Activated T-helper 2 cell treated with anti-CD3 and anti-CD28 coated beads, Interferon-gamma antibody, Interleukin-2, Interleukin-4, amounts not matched to agents 10 μg/mL and 5 μg/mL and 100 μg/mL, durations not matched to agents 14 hours and 24 hours and 36 hours (primary cell): ENCODE results near the gene PROM1. TPM values are rescaled to one million over a fixed set of nuclear protein-coding genes. Genes with fewer than 3 reads are reported as not detected.

Experiments
- DNase-seq: peaks from one replicate; pipeline ENCODE4 v3.0.0; 2021; ENCODE audit warnings: low spot score
- H3K27ac Mint-ChIP-seq: one replicate; pipeline ENCODE4 v1.8.0; 2021; ENCODE audit warnings: mixed read lengths
- H3K27me3 Mint-ChIP-seq: one replicate; pipeline ENCODE4 v1.8.0; 2021; ENCODE audit warnings: low read depth, mixed read lengths
- H3K36me3 Mint-ChIP-seq: one replicate; pipeline ENCODE4 v1.8.0; 2021; ENCODE audit warnings: low read depth, mixed read lengths
- H3K4me1 Mint-ChIP-seq: one replicate; pipeline ENCODE4 v1.8.0; 2021; ENCODE audit warnings: low read depth, mixed read lengths
- H3K4me3 Mint-ChIP-seq: one replicate; pipeline ENCODE4 v1.8.0; 2021; ENCODE audit warnings: low read depth, mild to moderate bottlenecking, moderate library complexity, mixed read lengths
- H3K9me3 Mint-ChIP-seq: one replicate; pipeline ENCODE4 v1.8.0; 2021; ENCODE audit warnings: mixed read lengths
- intact Hi-C: fragments of 100-400 bp; cut with micrococcal nuclease; formaldehyde crosslinking; loops from one replicate; pipeline ENCODE4 v1.15.1; 2023
- total RNA-seq: library from RNA; stranded (reverse); gene quantifications from 2 replicates; pipeline ENCODE4 v1.2.3, GENCODE V29; 2022

PROM1 gene
- total RNA-seq, 1 donor from 2014 or later = 0.46 TPM

DNA sequence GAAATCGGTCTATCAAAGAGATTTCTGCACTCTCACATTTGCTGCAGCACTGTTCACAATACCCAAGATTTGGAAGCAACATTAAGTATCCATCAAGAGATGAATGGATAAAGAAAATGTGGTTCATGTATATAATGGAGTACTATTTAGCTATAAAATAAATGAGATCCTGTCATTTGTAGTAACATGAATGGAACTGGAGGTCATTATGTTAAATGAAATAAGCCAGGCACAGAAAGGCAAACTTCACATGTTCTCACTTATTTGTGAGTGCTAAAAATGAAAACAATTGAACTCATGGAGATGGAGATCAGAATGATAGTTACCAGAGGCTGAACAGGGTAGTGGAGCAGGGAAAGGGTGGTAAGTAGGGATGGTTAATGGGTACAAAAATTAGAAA is 17.0 kb upstream of the PROM1 start:
- intact Hi-C loops = no loop called here
- no peak for DNase-seq
- H3K9me3 Mint-ChIP-seq = no peaks in the 10 kb centered on the region
- H3K4me3 Mint-ChIP-seq = no peak overlapping the region
- H3K36me3 Mint-ChIP-seq = no peaks in the 10 kb centered on the region
- H3K27me3 Mint-ChIP-seq = peaks cover 36% of the 10 kb centered on the region
- H3K4me1 Mint-ChIP-seq = no peaks in the 10 kb centered on the region
- no peak overlapping the region for H3K27ac Mint-ChIP-seq

DNA sequence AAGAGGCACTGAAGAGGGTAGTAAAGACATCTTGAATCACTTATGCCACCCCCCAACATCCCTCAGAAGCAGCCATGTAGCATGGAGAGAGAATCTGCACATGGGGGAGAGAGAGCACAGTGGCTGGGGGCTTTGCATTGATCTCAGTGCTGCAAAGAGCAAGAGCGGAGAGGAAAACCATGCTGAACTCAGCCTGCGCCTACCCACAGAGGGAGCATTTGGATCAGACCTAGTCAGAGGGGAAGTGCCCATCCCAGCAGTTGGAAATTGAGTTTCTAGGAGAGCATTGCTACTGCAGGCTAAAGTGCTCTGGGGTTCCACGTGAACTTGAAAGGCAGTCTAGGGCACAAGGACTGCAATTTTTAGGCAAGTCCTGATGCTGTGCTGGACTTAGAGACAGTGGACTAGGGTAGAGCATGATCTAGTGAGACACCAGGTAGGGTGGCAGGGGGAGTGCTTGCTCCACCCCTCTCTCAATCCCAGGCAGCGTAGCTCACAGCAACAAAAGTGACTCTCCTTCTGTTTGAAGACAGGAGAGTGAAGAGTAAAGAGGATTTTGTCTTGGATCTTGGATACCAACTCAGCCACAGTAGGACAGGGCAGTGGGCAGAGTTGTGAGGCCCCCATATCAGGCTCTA is 9.0 kb upstream of the PROM1 start:
- Mint-ChIP-seq H3K36me3 (no peaks in the 10 kb centered on the region), H3K4me3 (no peak overlapping the region), H3K27ac (no peak overlapping the region), H3K9me3 (no peaks in the 10 kb centered on the region), H3K27me3 (peaks cover 73% of the 10 kb centered on the region), H3K4me1 (no peaks in the 10 kb centered on the region)
- DNase-seq = no peak
- intact Hi-C loops = no loop called here

DNA sequence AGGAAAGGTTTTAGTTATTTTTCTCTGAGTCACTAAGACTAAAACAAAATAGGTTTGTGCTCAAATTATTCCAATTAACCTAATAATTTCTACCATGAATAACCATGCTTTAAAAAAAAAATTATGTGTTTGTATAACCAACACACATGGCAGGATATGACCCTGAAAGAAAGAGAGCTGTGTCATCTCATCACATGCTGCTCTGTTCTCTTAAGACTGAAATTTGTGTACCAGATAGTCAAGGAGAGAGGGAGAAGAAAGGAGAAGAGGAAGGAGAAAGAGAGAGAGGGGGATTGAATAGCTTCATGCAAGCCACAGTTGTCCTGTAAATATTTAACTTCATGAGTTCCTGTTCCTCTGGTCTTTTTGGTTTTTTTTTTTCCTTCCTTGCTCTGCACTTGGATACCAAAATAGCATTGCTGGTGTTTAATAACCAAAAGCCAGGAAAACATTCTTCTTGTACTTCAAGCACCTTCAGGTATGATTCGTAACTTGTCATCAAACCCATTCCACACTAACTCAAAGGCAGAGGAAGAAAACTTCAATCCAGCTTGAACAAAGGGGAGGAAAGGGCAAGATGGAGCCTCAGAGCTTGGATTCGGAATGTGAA is 6.4 kb upstream of the PROM1 start:
- H3K9me3 Mint-ChIP-seq = peaks cover under 1% of the 10 kb centered on the region

DNA sequence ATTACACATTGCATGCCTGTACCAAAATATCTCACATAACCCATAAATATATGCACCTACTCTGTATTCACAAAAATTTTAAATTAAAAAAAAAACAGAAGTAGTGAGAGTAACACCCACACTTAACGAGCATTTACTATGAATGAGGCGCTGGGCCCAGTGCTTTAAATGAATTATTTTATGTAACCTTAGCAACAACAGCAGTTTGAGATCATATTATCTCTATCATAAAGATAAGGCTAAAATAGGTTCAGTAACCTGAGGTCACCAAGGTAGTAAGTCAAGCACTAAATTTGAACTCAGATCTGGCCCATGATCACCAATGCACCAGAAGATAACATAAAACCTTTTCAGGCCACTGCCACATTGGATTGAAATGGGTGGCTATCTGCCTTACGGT is 5.3 kb upstream of the PROM1 start:
- DNase-seq = no peak
- peaks cover 9% of the 10 kb centered on the region for H3K9me3 Mint-ChIP-seq
- H3K27me3 Mint-ChIP-seq = peaks cover 79% of the 10 kb centered on the region
- peaks cover under 1% of the 10 kb centered on the region for H3K4me1 Mint-ChIP-seq
- intact Hi-C loops = no loop called here
- no peak overlapping the region for H3K4me3 Mint-ChIP-seq
- H3K27ac Mint-ChIP-seq = no peak overlapping the region
- peaks cover 9% of the 10 kb centered on the region for H3K36me3 Mint-ChIP-seq

More for the DNA sequence above, 6.4 kb upstream of the PROM1 start:
- Mint-ChIP-seq H3K36me3 (no peaks in the 10 kb centered on the region), H3K4me1 (no peaks in the 10 kb centered on the region), H3K4me3 (no peak overlapping the region), H3K27ac (no peak overlapping the region), H3K27me3 (peaks cover 73% of the 10 kb centered on the region)
- intact Hi-C loops = no loop called here
- no peak for DNase-seq

DNA sequence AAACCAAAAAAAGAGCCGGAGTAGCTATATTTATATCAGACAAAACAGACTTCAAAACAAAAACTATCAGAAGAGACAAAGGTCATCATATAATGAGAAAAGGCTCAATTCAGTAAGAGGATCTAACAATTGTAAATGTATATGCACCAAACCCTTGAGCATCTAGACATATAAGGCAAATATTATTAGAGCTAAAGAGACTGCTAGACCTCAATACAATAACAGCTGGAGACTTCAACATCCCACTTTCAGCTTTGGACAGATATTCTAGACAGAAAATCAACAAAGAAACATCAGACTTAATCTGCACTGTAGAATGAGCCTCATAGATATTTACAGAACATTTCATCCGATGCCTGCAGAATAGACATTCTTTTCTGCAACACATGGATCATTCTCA is 4.8 kb upstream of the PROM1 start:
- H3K36me3 Mint-ChIP-seq = peaks cover 12% of the 10 kb centered on the region
- H3K9me3 Mint-ChIP-seq = peaks cover 9% of the 10 kb centered on the region
- peaks cover 79% of the 10 kb centered on the region for H3K27me3 Mint-ChIP-seq
- no peak for DNase-seq
- H3K27ac Mint-ChIP-seq = no peak overlapping the region
- intact Hi-C loops = no loop called here
- peaks cover 4% of the 10 kb centered on the region for H3K4me1 Mint-ChIP-seq
- H3K4me3 Mint-ChIP-seq = no peak overlapping the region

DNA sequence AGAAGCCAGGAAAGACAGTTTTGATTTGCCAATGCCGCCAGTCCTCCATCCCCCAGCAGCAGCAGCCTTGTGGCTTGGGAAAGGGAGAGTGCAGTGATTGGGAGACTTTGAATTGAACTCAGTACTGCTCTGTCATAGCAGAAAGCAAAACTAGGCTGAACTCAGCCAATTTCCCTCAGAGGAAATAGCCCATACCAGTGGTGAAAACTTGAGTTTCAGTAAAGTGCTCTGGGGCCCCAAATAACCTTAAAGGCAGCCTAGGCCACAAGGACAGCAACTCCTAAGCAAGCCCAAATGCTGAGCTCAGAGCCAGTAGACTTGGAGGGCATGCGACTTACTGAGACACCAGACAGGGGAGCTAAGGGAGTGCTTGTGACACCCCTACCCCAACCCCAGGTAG is 2.0 kb upstream of the PROM1 start:
- no peak for DNase-seq
- Mint-ChIP-seq H3K27ac (no peak overlapping the region), H3K27me3 (peaks cover 80% of the 10 kb centered on the region), H3K4me1 (peaks cover 11% of the 10 kb centered on the region), H3K9me3 (peaks cover 9% of the 10 kb centered on the region), H3K36me3 (peaks cover 12% of the 10 kb centered on the region), H3K4me3 (no peak overlapping the region)
- intact Hi-C loops = no loop called here

DNA sequence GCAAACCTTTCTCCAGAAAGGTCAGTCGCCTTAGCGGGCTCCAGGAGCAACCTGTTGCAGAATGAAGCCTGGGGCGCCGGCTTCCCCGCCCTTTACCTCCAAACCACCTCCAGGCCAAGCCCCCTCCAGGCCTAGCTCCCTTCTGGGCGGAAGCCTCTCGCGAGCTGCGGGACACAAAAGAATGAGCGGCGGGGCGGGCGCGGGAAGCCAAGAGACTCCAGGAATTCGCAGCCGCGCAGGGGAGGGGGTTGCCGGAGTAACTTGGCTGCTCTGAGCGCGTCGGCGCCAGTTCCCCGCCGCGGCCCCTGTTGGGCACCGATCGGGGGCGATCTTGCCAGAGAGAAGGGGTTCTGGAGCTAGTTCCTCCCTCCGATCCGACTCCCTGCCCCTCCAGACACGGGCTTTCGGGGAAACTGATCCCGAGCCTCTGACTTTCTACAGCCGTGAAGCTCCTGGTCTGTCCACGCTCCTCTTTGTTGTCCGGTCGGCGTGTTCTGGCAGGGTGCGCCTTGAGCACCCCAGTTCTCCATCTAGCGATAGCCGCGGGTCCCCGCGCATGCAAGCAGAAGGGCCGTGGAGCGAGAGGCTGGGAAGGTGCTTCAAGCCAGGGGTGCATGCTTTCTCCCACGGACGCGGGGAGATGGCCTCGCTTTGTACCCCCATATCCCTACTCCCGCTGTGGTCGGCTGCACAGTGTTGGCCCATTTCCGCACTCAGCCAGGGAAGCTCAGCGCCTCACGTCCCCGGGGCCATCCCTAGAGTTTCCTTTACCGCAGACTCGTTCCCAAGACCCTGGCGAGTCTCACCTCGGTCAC is 1.2 kb downstream of the PROM1 start:
- H3K9me3 Mint-ChIP-seq = peaks cover 9% of the 10 kb centered on the region
- H3K27me3 Mint-ChIP-seq = peaks cover 70% of the 10 kb centered on the region
- H3K36me3 Mint-ChIP-seq = peaks cover 12% of the 10 kb centered on the region
- no peak for DNase-seq
- H3K27ac Mint-ChIP-seq = no peak overlapping the region
- H3K4me3 Mint-ChIP-seq = peak overlapping the region; percentile 30
- intact Hi-C loops = no loop called here
- H3K4me1 Mint-ChIP-seq = peaks cover 17% of the 10 kb centered on the region

DNA sequence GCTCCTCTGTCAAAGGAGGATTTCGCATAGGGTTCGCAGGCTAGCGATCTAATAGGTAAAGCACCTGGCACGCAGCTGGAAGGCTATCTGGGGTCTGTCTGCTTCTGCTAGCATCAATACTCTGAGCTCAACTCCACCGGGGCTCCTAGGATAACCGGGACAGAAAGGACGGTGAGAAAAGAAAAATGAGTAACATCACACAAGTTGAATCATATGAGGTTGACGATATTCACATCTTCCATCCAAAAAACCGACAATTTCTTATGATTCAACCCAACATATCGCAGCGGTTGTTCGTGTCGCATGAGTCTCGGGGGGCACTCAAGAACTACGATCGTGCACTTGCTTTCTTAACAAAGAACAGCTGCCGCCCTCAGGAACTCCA is 1.8 kb downstream of the PROM1 start:
- no peak for DNase-seq
- Mint-ChIP-seq H3K4me1 (peaks cover 17% of the 10 kb centered on the region), H3K36me3 (peaks cover 12% of the 10 kb centered on the region), H3K27ac (no peak overlapping the region), H3K27me3 (peaks cover 69% of the 10 kb centered on the region), H3K9me3 (peaks cover 9% of the 10 kb centered on the region), H3K4me3 (peak overlapping the region; percentile 14)
- intact Hi-C loops = no loop called here

DNA sequence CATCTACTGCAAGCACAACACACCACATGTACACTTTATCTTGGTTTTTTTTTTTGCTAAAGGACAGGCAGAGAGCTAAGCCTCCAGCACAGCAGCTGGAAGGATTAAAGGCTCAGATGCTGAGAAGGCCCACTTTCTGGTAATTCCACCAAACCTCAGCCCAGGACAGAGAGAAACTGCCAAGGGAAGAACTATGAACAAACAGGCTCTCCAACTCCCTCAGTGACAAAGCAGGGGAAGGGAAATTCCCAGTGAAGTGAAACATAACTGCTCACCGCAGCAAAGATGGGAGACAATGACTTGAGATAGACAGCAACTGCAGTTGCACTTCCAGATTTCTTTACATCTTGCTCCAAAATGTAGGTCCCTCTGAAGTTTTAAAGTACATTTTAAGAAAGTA is 4.8 kb downstream of the PROM1 start:
- peaks cover 15% of the 10 kb centered on the region for H3K4me1 Mint-ChIP-seq
- H3K27me3 Mint-ChIP-seq = peaks cover 55% of the 10 kb centered on the region
- H3K4me3 Mint-ChIP-seq = no peak overlapping the region
- H3K27ac Mint-ChIP-seq = no peak overlapping the region
- intact Hi-C loops = no loop called here
- H3K9me3 Mint-ChIP-seq = no peaks in the 10 kb centered on the region
- DNase-seq = no peak
- H3K36me3 Mint-ChIP-seq = peaks cover 2% of the 10 kb centered on the region

DNA sequence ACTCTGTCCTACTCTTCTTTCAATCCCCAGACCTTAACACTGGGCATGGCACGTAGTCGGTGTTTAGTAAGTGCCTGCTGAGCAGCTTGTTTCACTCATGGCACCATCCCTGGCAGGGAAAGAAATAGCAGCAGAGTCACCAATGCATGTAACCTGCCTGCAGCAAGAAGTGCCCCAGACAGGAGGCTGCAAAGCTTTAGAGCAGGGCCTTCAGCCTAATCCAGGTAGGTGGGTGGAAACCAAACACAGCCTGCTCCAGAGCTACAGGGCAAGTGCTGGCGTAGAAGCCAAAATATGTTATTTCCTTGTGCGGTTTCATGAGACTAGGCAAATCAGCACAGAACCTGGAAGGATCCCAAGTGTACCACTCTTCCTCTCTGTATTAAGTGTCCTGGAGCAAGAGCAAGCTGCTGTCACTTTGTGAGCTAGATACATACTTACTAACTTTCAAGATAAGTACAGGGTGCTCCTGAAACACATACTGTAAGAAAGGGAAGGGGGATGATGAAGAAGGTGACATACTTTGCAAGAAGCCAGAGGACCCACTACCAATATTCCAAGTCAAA is 5.5 kb downstream of the PROM1 start:
- no peak for DNase-seq

DNA sequence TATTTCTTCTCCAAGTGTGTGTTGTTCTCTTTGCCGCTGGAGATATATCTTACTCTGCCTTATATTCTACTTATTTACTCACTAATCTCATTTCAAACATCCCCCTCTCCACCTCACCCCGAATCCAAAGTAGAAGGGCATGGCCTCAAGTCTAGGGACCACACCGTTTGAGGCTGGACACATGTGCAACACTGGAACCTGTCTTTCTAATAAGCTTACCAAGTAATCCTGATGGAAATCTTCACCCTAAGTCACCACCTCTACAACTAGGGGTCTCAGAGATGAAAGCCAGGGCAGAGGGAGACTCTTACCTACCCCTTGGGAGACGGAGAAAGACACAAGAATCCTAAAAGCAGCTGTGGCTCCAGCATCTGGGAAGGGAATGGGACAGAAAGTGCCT is 6.0 kb downstream of the PROM1 start:
- Mint-ChIP-seq H3K9me3 (no peaks in the 10 kb centered on the region), H3K36me3 (no peaks in the 10 kb centered on the region), H3K4me1 (peaks cover 12% of the 10 kb centered on the region), H3K27me3 (peaks cover 60% of the 10 kb centered on the region), H3K27ac (no peak overlapping the region), H3K4me3 (no peak overlapping the region)
- intact Hi-C loops = no loop called here
- DNase-seq = no peak

More for the DNA sequence above, 5.5 kb downstream of the PROM1 start:
- H3K4me3 Mint-ChIP-seq = no peak overlapping the region
- H3K9me3 Mint-ChIP-seq = no peaks in the 10 kb centered on the region
- H3K36me3 Mint-ChIP-seq = no peaks in the 10 kb centered on the region
- H3K27me3 Mint-ChIP-seq = peaks cover 59% of the 10 kb centered on the region
- peaks cover 13% of the 10 kb centered on the region for H3K4me1 Mint-ChIP-seq
- intact Hi-C loops = no loop called here
- H3K27ac Mint-ChIP-seq = no peak overlapping the region

DNA sequence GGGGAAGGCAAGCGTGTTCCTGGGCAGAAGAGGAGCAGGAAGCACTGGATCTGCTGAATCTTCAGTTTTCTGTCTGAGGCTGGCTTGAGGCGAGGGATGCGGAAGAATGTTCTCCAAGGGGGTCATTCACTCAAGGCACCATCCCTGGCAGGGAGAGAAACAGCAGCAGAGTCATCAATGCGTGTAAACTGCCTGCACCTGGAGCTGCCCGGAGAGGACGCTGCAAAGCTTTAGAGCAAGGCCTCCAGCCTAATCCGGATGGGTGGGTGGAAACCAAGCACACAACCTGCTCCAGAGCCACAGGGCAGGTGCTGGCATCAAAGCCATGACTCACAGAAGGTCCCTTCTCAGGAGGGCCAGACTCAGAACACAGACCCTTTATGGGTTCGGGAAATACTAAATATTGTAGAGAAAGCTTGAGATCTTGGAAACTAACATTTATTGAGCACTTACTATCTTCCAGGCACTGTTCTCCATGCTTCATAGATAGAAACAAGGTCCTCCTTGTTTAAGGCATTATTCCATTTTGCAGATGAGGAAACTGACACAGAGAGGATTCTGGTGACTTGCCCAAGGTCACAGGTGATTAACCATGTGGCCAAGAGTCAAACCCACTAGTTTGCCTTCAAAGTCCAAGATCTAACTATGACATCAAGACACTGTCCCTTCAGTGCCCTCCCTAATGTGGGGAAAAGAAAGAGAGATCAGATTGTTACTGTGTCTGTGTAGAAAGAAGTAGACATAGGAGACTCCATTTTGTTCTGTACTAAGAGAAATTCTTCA is 7.7 kb downstream of the PROM1 start:
- no peak for DNase-seq
- Mint-ChIP-seq H3K27me3 (peaks cover 57% of the 10 kb centered on the region), H3K27ac (no peak overlapping the region), H3K9me3 (no peaks in the 10 kb centered on the region), H3K36me3 (no peaks in the 10 kb centered on the region), H3K4me3 (no peak overlapping the region), H3K4me1 (peaks cover 6% of the 10 kb centered on the region)
- intact Hi-C loops = no loop called here
